Effector memory CD8-positive, alpha-beta T cell (primary cell): ENCODE results near the gene ARHGAP12.
"Not testable (repeated sequence)": the region's sequence is repeated elsewhere in the genome, so short reads cannot be mapped to it uniquely, and the experiment has no call there.

Experiments
- ATAC-seq: fragments of 150-1000 bp; cut with Tn5 transposase; replicated peaks from 2 replicates; pipeline ENCODE4 v1.10.0; 2021; ENCODE audit warnings: mild to moderate bottlenecking, moderate library complexity
- DNase-seq, 3 experiments: peaks; one replicate each; pipeline ENCODE4 v3.0.0; 2021
- H3K27ac Mint-ChIP-seq, 2 donors: one replicate each; pipeline ENCODE4 v1.8.0; 2022; ENCODE audit warnings: mild to moderate bottlenecking in 2 of 2, mixed read lengths in 2 of 2, moderate library complexity in 2 of 2
- H3K27me3 Mint-ChIP-seq, 2 donors: one replicate each; pipeline ENCODE4 v1.8.0; 2022; ENCODE audit warnings: mixed read lengths in 2 of 2
- H3K36me3 Mint-ChIP-seq: one replicate; pipeline ENCODE4 v1.8.0; 2022; ENCODE audit warnings: mild to moderate bottlenecking, moderate library complexity, mixed read lengths; ENCODE audit not compliant: insufficient read depth
- H3K4me1 Mint-ChIP-seq, 2 donors: one replicate each; pipeline ENCODE4 v1.8.0; 2022; ENCODE audit warnings: low read depth in 2 of 2, mixed read lengths in 2 of 2
- H3K4me3 Mint-ChIP-seq, 2 donors: one replicate each; pipeline ENCODE4 v1.8.0; 2022; ENCODE audit warnings: mild to moderate bottlenecking in 2 of 2, mixed read lengths in 2 of 2, moderate library complexity in 2 of 2
- H3K9me3 Mint-ChIP-seq, 2 donors: one replicate each; pipeline ENCODE4 v1.8.0; 2022; ENCODE audit warnings: mixed read lengths in 2 of 2

The ARHGAP12 gene

DNA sequence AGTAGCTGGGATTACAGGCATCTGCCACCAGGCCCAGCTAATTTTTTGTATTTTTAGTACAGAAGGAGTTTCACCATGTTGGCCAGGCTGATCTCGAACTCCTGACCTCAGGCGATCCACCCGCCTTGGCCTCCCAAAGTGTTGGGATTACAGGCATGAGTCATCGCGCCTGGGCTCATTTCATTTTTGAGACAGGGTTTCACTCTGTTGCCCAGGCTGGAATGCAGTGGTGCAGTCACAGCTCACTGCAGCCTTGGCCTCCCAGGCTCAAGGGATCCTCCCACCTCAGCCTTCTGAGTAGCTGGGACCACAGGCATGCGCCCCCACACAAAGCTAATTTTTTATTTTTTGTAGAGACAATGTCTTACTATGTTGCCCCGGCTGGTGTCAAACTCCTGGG is 159.7 kb downstream of the ARHGAP12 start:
- not testable (repeated sequence) for H3K27me3 Mint-ChIP-seq, DNase-seq, H3K9me3 Mint-ChIP-seq, H3K36me3 Mint-ChIP-seq, H3K27ac Mint-ChIP-seq, H3K4me3 Mint-ChIP-seq, H3K4me1 Mint-ChIP-seq, ATAC-seq

DNA sequence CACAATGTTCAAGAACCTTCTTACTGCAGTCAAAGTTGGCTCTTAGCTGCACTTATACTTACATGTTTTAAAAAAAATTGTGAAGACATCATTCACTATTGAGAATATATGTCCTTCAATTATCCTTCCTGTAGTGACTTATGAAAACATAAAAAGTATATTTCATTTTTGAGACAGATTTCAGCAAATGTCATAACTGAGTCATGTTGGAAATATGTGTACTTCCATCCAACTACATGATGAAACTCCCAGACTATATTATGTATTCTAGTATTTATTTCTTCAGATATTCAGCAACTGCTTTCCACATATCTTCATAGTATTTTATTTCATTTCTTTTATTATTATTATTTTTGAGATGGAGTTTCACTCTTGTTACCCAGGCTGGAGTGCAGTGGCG is 160.2 kb downstream of the ARHGAP12 start:
- no peaks in the 10 kb centered on the region for H3K27me3 Mint-ChIP-seq
- no peaks in the 10 kb centered on the region for H3K9me3 Mint-ChIP-seq
- DNase-seq (no peak), ATAC-seq (no peak)
- H3K4me3 Mint-ChIP-seq: no peak overlapping the region
- peaks cover 4% of the 10 kb centered on the region for H3K36me3 Mint-ChIP-seq
- peaks cover 0 to 2% of the 10 kb centered on the region in 2 donors for H3K4me1 Mint-ChIP-seq
- no peak overlapping the region for H3K27ac Mint-ChIP-seq

DNA sequence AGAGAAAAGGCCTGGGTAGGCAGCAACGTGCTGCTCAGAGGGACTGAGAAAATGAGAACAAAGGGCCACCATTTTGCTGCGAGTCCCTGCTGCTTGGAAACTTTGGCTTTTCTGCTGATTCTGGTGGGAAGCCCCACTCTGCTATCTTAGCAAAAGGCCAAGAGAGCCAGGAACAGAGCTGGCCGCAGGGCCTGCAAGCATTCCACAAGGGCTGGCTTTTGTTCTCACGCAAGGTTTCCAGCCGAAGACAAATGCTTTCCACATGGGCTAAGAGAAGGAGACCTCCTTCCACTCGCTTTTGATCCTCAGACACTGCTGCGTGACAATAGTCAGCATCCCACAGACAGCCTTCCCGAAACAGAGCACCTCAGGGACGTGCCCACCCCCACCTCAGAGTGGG is 163.1 kb downstream of the ARHGAP12 start:
- Mint-ChIP-seq H3K27me3 (no peaks in the 10 kb centered on the region), H3K9me3 (no peaks in the 10 kb centered on the region), H3K4me3 (no peak overlapping the region), H3K27ac (no peak overlapping the region), H3K4me1 (peaks cover 3 to 7% of the 10 kb centered on the region in 2 donors), H3K36me3 (peaks cover 4% of the 10 kb centered on the region)
- no peak for ATAC-seq
- DNase-seq: no peak

DNA sequence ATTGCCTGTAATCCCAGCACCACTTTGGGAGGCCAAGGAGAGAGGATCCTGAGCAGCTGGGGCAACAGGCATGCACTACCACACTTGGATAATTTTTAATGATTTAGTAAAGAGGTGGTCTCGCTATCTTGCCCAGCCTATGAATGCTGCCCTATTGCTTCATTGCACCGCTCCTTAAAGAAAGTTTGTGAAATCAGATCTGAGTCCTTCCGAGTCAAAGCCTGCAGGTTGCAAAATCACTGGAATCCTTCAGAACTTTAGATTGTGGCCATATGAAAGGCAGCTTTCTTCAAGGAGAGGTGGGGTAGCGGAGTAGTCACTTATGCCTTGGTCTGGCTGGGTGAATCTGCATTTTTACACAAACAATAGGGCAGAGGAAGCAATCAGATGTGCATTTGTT is 166.3 kb downstream of the ARHGAP12 start:
- Mint-ChIP-seq H3K9me3 (no peaks in the 10 kb centered on the region), H3K27ac (no peak overlapping the region), H3K27me3 (no peaks in the 10 kb centered on the region), H3K4me3 (no peak overlapping the region), H3K4me1 (peaks cover 8 to 12% of the 10 kb centered on the region in 2 donors), H3K36me3 (peaks cover 12% of the 10 kb centered on the region)
- ATAC-seq: no peak
- DNase-seq: no peak

GRCh38 chr10:31761156-31761555 is 167.5 kb downstream of the ARHGAP12 start:
- peak overlapping the region in 1 of 2 donors; percentile 96 for H3K4me3 Mint-ChIP-seq
- peak overlapping the region; percentile 89 to 92 for H3K27ac Mint-ChIP-seq
- H3K36me3 Mint-ChIP-seq: peaks cover 12% of the 10 kb centered on the region
- peaks cover 8 to 12% of the 10 kb centered on the region in 2 donors for H3K4me1 Mint-ChIP-seq
- DNase-seq: no peak
- H3K27me3 Mint-ChIP-seq: no peaks in the 10 kb centered on the region
- ATAC-seq: no peak
- no peaks in the 10 kb centered on the region for H3K9me3 Mint-ChIP-seq

DNA sequence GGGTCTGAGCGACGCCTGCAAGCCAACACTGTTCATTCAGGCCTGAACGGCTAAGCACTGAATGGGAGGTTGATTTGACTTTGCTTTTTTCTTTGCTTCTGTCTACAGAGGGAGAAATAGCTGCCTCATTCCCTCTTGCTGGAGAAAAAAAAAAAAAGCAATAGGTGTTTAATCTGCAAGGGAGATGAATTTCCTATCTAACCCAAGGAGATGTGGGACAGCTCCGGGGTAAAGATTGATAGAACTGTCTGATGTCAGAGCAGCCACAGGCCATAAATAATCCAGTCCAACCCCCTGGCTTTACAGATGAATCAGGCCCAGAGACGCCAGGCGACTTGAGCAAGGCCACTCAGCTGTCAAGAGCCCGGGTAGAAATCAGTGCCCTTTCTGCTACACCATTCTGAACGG is 168.0 kb downstream of the ARHGAP12 start:
- DNase-seq (no peak), ATAC-seq (no peak)
- H3K27me3 Mint-ChIP-seq: no peaks in the 10 kb centered on the region
- H3K9me3 Mint-ChIP-seq: no peaks in the 10 kb centered on the region
- peaks cover 12% of the 10 kb centered on the region for H3K36me3 Mint-ChIP-seq
- peaks cover 8 to 12% of the 10 kb centered on the region in 2 donors for H3K4me1 Mint-ChIP-seq
- peak overlapping the region; percentile 89 to 92 for H3K27ac Mint-ChIP-seq
- H3K4me3 Mint-ChIP-seq: peak overlapping the region; percentile 95 to 96

DNA sequence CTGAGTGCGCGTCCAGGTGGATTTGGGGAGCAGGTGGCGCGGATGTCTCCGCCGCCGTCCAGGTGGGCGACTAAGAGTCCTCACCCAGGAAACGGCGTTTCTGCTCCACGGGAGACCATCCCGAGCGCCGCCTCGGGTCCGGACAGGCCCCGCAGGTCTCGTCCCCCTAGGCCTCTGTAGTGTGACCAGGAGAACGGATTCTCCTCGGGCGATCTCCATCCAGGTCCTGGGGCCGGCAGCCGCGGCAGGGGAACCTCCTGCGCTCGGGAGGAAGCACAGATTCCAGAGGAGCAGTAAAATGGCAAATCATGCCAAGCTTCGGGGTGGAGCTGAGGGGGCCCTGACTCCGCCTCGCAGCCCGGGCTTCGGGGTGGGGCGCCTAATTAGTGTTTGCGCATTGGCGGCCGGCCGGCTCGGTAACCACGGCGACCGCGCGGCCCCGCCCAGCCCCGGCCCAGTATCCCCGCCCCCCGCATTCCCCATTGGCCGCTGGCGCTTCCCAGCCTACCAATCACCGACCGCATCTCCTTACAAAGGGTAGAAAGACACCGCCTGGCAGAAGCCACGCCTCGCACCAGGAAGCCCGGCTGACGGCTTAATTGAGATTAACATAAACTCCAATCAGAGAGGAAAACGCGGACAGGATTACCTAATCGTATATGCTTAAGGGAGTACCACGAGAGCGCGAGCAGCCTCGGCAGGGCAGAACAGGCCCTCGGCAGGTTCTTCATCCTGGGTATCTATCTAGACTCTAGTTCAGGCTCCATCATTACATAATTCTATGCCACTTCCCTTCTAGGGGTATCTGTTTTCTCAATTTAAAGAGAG is 168.6 kb downstream of the ARHGAP12 start:
- Mint-ChIP-seq H3K27me3 (no peaks in the 10 kb centered on the region), H3K4me3 (peak overlapping the region; percentile 95 to 96), H3K4me1 (peaks cover 8 to 12% of the 10 kb centered on the region in 2 donors), H3K9me3 (no peaks in the 10 kb centered on the region), H3K27ac (peak overlapping the region; percentile 89 to 92), H3K36me3 (peaks cover 12% of the 10 kb centered on the region)
- ATAC-seq (peak; percentile 90), DNase-seq (peak; percentile 90 to 92 (median 92))

GRCh38 chr10:31759124-31759798 is 169.4 kb downstream of the ARHGAP12 start:
- Mint-ChIP-seq H3K4me1 (peaks cover 8 to 12% of the 10 kb centered on the region in 2 donors), H3K36me3 (peaks cover 12% of the 10 kb centered on the region), H3K4me3 (peak overlapping the region; percentile 95 to 96), H3K27ac (peak overlapping the region; percentile 89 to 94), H3K27me3 (no peaks in the 10 kb centered on the region), H3K9me3 (no peaks in the 10 kb centered on the region)
- ATAC-seq (peak; percentile 3), DNase-seq (peak in 2 of 3 experiments; percentile 9 to 12)

DNA sequence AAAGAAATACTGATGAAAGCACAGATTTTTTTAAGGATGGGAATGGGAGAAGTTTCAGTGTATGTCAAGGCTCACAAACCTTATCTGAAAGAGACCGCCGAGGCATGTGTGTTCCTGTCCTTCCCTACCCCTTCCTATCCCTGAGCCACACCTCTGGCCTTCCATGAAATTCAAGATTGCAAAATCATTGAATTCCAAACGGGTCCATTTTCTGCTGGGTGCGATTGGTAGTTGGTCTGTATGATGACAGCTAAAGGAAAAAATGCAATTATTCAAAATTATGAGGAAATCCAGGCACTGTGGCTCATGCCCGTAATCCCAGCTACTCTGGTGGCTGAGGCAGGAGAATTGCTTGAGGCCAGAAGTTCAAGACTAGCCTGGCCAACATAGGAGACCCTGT is 170.1 kb downstream of the ARHGAP12 start:
- no peaks in the 10 kb centered on the region for H3K27me3 Mint-ChIP-seq
- peak overlapping the region in 1 of 2 donors; percentile 94 for H3K27ac Mint-ChIP-seq
- DNase-seq: no peak
- H3K4me3 Mint-ChIP-seq: peak overlapping the region; percentile 95 to 96
- H3K36me3 Mint-ChIP-seq: peaks cover 9% of the 10 kb centered on the region
- H3K9me3 Mint-ChIP-seq: no peaks in the 10 kb centered on the region
- ATAC-seq: no peak
- H3K4me1 Mint-ChIP-seq: peaks cover 8 to 12% of the 10 kb centered on the region in 2 donors

DNA sequence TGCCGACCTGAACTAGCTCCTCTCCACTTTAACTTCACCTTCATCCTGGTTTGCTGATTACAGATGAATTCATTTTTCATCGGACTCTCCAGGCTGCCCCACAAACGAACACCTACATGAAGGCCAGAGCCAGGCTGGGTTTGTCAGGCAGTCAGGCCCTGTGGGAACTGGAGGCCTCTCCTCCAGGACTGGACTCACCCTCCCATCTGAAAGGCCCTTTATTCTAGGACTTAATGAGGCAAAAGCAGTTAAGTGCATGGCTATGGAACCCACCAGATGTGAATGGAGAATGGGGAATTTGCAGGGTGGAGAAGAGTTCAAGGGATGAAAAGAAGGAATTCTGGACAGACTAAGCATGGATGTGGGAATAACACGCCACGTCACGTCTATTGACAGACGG is 170.8 kb downstream of the ARHGAP12 start:
- H3K4me1 Mint-ChIP-seq: peaks cover 8 to 12% of the 10 kb centered on the region in 2 donors
- ATAC-seq (no peak), DNase-seq (no peak)
- peak overlapping the region in 1 of 2 donors; percentile 28 for H3K27ac Mint-ChIP-seq
- no peaks in the 10 kb centered on the region for H3K9me3 Mint-ChIP-seq
- H3K27me3 Mint-ChIP-seq: no peaks in the 10 kb centered on the region
- H3K4me3 Mint-ChIP-seq: peak overlapping the region; percentile 33 to 96
- H3K36me3 Mint-ChIP-seq: peaks cover 11% of the 10 kb centered on the region

- H3K36me3 Mint-ChIP-seq: peaks cover 11% of the 10 kb centered on the region
- H3K27me3 Mint-ChIP-seq: no peaks in the 10 kb centered on the region
- DNase-seq: no peak
- ATAC-seq: no peak
- H3K4me1 Mint-ChIP-seq: peaks cover 8 to 12% of the 10 kb centered on the region in 2 donors
- peak overlapping the region in 1 of 2 donors; percentile 28 for H3K27ac Mint-ChIP-seq
- no peak overlapping the region for H3K4me3 Mint-ChIP-seq
- no peaks in the 10 kb centered on the region for H3K9me3 Mint-ChIP-seq
Observed at GRCh38 chr10:31757386-31757791, 171.2 kb downstream of the ARHGAP12 start.

DNA sequence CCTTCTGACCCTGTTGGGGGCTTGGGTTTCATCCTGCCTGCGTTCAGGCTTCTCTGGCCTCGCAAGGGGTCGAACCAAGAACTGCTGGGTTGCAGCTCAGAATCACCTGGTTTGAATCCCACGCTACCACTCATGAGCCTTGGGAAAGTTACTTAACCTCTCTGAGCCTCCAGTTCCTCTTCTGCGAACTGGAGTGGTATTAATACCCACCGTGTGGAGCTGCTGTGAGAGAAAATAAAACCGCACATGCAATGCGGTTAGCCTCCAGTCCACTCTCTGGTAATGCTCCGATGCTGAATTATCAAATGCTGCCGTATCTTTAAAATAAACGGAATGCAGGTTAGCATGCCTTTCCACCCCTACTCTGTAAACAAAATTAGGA is 171.9 kb downstream of the ARHGAP12 start:
- Mint-ChIP-seq H3K9me3 (no peaks in the 10 kb centered on the region), H3K4me3 (no peak overlapping the region), H3K27ac (peak overlapping the region in 1 of 2 donors; percentile 14), H3K4me1 (peaks cover 8 to 12% of the 10 kb centered on the region in 2 donors), H3K36me3 (peaks cover 11% of the 10 kb centered on the region), H3K27me3 (no peaks in the 10 kb centered on the region)
- no peak for DNase-seq
- ATAC-seq: no peak

- ATAC-seq (no peak), DNase-seq (no peak)
- Mint-ChIP-seq H3K4me1 (peaks cover 8 to 12% of the 10 kb centered on the region in 2 donors), H3K4me3 (no peak overlapping the region), H3K36me3 (peaks cover 11% of the 10 kb centered on the region), H3K9me3 (no peaks in the 10 kb centered on the region), H3K27me3 (no peaks in the 10 kb centered on the region), H3K27ac (peak overlapping the region in 1 of 2 donors; percentile 14)
Observed at GRCh38 chr10:31756101-31756728, 172.4 kb downstream of the ARHGAP12 start.
